PC-9 (cell line): ENCODE measurements around the gene PRDM2. TPM values are rescaled to one million over a fixed set of nuclear protein-coding genes. Genes with fewer than 3 reads are reported as not detected.

Source experiments
- BruUV-seq: library from RNA; stranded (reverse); fragments of 400-500 nt; replicated peaks from 2 replicates; lab custom pipeline; 2021; lab: Mats Ljungman, UMichigan
- CTCF ChIA-PET: fragments of 300-600 bp; sonication (Branson Sonifier 250); formaldehyde crosslinking; loops from one replicate; lab custom pipeline; 2022; ENCODE audit warnings: antibody characterized with exemption; lab: Charles Lee
- POLR2A ChIA-PET: fragments of 300-600 bp; sonication (Branson Sonifier 250); formaldehyde crosslinking; loops from one replicate; lab custom pipeline; 2022; ENCODE audit warnings: antibody characterized with exemption; ENCODE audit not compliant: unreplicated experiment; lab: Charles Lee
- DNase-seq, 2 experiments: peaks; one replicate each; pipeline versions ENCODE4 v3.0.0 to v3.0.0-alpha.2; 2015 to 2022; ENCODE audit warnings: mixed read lengths in 1 of 2
- H2AFZ ChIP-seq: fragments of 200-600 bp; sonication (generic); 2 replicates; pipeline ENCODE4 v1.8.1; 2017; ENCODE audit warnings: antibody characterized with exemption
- H3F3A ChIP-seq: fragments of 200-600 bp; sonication (generic); 2 replicates; pipeline ENCODE4 v1.8.1; 2017; ENCODE audit warnings: antibody characterized with exemption, mild to moderate bottlenecking, low read depth; ENCODE audit not compliant: insufficient read depth
- H3K27ac ChIP-seq: fragments of 200-600 bp; sonication (generic); 2 replicates; pipeline ENCODE4 v1.6.1; 2016; ENCODE audit warnings: mixed run types
- H3K27me3 ChIP-seq: fragments of 200-600 bp; sonication (generic); 2 replicates; pipeline ENCODE4 v1.6.1; 2016; ENCODE audit warnings: low read depth, mixed run types; ENCODE audit not compliant: insufficient read depth
- H3K36me3 ChIP-seq: fragments of 200-600 bp; sonication (generic); 2 replicates; pipeline ENCODE4 v1.6.1; 2016; ENCODE audit warnings: low read depth, mixed run types
- H3K4me1 ChIP-seq: fragments of 200-600 bp; sonication (generic); replicated peaks from 2 replicates; pipeline ENCODE4 v1.6.1; 2016; ENCODE audit warnings: mixed run types; ENCODE audit not compliant: insufficient read depth
- H3K4me2 ChIP-seq: fragments of 200-600 bp; sonication (generic); 2 replicates; pipeline ENCODE4 v1.6.1; 2017; ENCODE audit warnings: mixed run types
- H3K4me3 ChIP-seq: fragments of 200-600 bp; sonication (generic); 2 replicates; pipeline ENCODE4 v1.6.1; 2016; ENCODE audit warnings: mixed run types
- H3K79me2 ChIP-seq: fragments of 200-600 bp; sonication (generic); 2 replicates; pipeline ENCODE4 v1.6.1; 2017; ENCODE audit warnings: low read depth, mixed run types
- H3K9me2 ChIP-seq: fragments of 200-600 bp; sonication (generic); 2 replicates; pipeline ENCODE4 v1.8.1; 2017; ENCODE audit warnings: mild to moderate bottlenecking; ENCODE audit not compliant: insufficient read depth
- H3K9me3 ChIP-seq: fragments of 200-600 bp; sonication (generic); 2 replicates; pipeline ENCODE4 v1.8.1; 2016; ENCODE audit warnings: low read depth; ENCODE audit not compliant: insufficient read depth
- H4K20me1 ChIP-seq: fragments of 200-600 bp; sonication (generic); 2 replicates; pipeline ENCODE4 v1.8.1; 2017; ENCODE audit not compliant: insufficient read depth
- EZH2 ChIP-seq: fragments of 200-600 bp; sonication (generic); IDR thresholded peaks from 2 replicates; pipeline ENCODE4 v1.8.0; 2017; ENCODE audit warnings: antibody characterized with exemption, low read depth
- intact Hi-C: fragments of 100-400 bp; cut with micrococcal nuclease; formaldehyde crosslinking; loops from one replicate; pipeline ENCODE4 v1.10.0; 2022; ENCODE audit not compliant: unreplicated experiment
- total RNA-seq: library from RNA; stranded (reverse); gene quantifications from 2 replicates; pipeline ENCODE4 v1.2.3, GENCODE V29; 2021
- TF ChIP-seq, protein P1 (sequence below): fragments of 200-600 bp; sonication (generic); conservative IDR thresholded peaks from 2 replicates; pipeline ENCODE4 v1.6.1; 2017; ENCODE audit warnings: mixed run types, antibody characterized with exemption, mild to moderate bottlenecking, moderate library complexity

PRDM2 gene
- total RNA-seq, 1 experiment from 2014 or later = 32.1 TPM

DNA sequence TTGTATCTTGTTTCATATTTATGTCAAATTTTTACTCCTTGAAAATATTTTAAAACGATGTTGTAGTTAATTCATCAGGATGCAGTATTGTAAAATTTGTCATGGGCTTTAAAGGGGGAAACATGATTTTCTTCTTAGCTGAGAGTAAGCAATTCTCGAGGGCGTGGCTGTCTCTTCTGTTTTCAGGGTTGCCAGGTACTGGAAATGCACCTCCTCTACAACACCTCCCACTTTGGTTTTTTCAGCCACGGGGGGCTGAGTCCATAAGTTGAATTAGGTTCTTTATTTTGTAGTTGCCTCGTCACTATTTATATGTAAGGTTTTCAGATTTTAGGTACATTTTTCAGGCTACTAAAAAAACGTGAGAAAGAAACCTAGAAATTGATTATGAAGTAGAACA lies 64.0 kb downstream of the PRDM2 start:
- peaks cover 77% of the 10 kb centered on the region for H3K79me2 ChIP-seq
- H3K9me3 ChIP-seq = no peaks in the 10 kb centered on the region
- no peaks in the 10 kb centered on the region for H3K9me2 ChIP-seq
- H3K4me1 ChIP-seq = peaks cover 21% of the 10 kb centered on the region
- DNase-seq = no peak
- H2AFZ ChIP-seq = no peak overlapping the region
- intact Hi-C loops = no loop called here
- peaks cover 14% of the 10 kb centered on the region for H3F3A ChIP-seq
- no peak for TF ChIP-seq EZH2
- TF ChIP-seq, protein P1, sequence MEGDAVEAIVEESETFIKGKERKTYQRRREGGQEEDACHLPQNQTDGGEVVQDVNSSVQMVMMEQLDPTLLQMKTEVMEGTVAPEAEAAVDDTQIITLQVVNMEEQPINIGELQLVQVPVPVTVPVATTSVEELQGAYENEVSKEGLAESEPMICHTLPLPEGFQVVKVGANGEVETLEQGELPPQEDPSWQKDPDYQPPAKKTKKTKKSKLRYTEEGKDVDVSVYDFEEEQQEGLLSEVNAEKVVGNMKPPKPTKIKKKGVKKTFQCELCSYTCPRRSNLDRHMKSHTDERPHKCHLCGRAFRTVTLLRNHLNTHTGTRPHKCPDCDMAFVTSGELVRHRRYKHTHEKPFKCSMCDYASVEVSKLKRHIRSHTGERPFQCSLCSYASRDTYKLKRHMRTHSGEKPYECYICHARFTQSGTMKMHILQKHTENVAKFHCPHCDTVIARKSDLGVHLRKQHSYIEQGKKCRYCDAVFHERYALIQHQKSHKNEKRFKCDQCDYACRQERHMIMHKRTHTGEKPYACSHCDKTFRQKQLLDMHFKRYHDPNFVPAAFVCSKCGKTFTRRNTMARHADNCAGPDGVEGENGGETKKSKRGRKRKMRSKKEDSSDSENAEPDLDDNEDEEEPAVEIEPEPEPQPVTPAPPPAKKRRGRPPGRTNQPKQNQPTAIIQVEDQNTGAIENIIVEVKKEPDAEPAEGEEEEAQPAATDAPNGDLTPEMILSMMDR = no peak
- ChIA-PET CTCF (no interaction called here), POLR2A (interaction anchor here (0.7 kb wide), 1 partner anchor 11 kb away, joined by 11 read pairs; no protein-coding TSS in a partner anchor)
- H3K4me2 ChIP-seq = no peak overlapping the region
- no peak overlapping the region for H3K27ac ChIP-seq
- no TSS peak for BruUV-seq
- H3K4me3 ChIP-seq = no peak overlapping the region
- H3K36me3 ChIP-seq = no peaks in the 10 kb centered on the region
- no peaks in the 10 kb centered on the region for H3K27me3 ChIP-seq
- no peaks in the 10 kb centered on the region; the same call in 1 of the 2 replicates for H4K20me1 ChIP-seq

DNA sequence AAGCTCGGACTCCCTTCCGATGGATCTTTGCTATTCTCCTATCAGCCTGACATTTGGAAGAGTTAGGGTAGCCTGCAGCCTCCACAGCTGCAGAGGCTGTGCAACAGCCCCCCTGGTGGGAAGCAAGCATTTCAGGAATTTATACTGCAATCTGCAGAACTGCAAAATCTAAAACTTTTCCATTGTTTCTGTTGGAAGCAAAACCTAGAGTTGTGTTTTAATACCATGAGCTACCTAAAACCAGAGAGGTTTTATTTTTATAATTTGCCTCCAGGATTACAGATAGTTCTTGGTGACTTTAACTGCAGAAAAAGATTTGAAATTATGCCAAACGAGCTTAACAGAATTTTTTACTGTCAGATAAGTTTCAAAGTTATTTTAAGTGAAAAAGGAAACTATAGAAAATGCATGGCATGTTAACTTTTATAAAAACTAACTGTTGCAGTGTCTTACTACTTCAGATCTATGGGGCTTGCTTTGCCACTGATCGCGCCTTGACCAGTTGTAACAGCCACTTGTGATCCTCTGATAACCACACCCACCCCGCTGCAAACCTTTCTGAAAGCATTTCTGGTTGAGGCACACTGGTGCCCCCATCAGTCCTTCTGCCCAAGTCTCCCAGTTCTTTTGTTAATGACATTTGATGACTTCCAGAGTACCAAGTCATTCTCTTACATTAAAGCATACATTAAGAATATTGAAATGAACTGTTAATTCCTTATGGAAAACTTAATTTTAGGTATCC lies 64.8 kb downstream of the PRDM2 start:
- intact Hi-C loops = no loop called here
- TF ChIP-seq EZH2 = no peak
- TF ChIP-seq, protein P1 = no peak
- H3K36me3 ChIP-seq = no peaks in the 10 kb centered on the region
- no peaks in the 10 kb centered on the region for H3K27me3 ChIP-seq
- H3K4me1 ChIP-seq = peaks cover 16% of the 10 kb centered on the region
- POLR2A ChIA-PET = no interaction called here
- no TSS peak for BruUV-seq
- CTCF ChIA-PET = interaction anchor here (0.7 kb wide), 1 partner anchor 75 kb away, joined by 4 read pairs; no protein-coding TSS in a partner anchor
- peaks cover 78% of the 10 kb centered on the region for H3K79me2 ChIP-seq
- no peaks in the 10 kb centered on the region; the same call in 1 of the 2 replicates for H4K20me1 ChIP-seq
- H3K4me2 ChIP-seq = no peak overlapping the region
- no peak overlapping the region for H2AFZ ChIP-seq
- H3K9me2 ChIP-seq = no peaks in the 10 kb centered on the region
- no peaks in the 10 kb centered on the region for H3K9me3 ChIP-seq
- H3F3A ChIP-seq = peaks cover 8% of the 10 kb centered on the region; the same call in 1 of the 2 replicates
- H3K27ac ChIP-seq = no peak overlapping the region
- no peak overlapping the region for H3K4me3 ChIP-seq
- DNase-seq = no peak

DNA sequence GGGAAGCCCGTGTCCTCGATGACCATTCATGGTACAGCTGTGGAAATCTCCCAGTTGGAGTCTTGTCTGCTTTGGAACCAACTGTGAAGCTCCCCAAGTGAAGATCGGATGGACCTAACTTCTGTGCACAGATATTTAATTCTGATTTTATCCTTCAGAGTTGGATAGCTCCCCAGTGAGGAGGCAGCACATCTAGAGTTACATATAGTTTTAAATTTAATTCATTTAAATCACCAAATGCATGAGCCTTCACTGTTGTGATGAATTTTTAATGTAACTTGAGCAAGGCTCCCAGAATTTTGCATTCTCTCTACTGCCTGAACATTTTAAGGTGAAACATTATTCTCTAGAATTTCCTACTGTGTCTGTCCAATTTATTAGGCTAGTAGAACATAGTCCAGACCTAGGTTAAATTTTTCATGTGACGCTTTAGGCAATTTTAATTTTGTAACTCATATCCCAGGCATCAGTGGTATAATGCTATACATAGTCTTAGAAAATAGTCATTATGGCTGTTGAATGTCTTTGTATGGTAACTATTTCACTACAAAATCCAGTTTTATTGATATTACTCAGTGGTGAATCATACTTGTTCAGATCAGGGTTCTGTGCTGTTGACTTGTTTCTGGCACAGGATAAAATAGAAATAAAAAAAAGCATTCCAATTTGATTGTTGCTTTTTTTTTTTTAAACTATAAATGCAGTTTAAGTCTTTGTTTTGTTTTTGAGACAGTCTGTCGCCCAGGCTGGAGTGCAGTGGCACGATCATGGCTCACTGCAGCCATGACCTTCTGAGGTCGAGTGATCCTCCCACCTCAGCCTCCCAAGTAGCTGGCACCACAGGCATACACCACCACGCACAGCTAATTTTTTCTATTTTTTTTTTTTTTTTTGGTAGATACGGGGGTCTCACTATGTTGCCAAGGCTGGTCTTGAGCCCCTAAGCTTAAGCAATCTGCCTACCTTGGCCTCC lies 66.9 kb downstream of the PRDM2 start:
- peak in 1 of 2 experiments; percentile 38 for DNase-seq
- POLR2A ChIA-PET = no interaction called here
- no peak overlapping the region for H3K4me2 ChIP-seq

More for the DNA sequence above, 66.9 kb downstream of the PRDM2 start:
- Histone ChIP-seq H3K27ac (no peak overlapping the region), H3K4me3 (no peak overlapping the region), H3K4me1 (no peaks in the 10 kb centered on the region), H3K9me2 (no peaks in the 10 kb centered on the region), H3K27me3 (no peaks in the 10 kb centered on the region), H2AFZ (no peak overlapping the region), H3F3A (no peaks in the 10 kb centered on the region), H4K20me1 (no peaks in the 10 kb centered on the region; the same call in none of the 2 replicates), H3K79me2 (peaks cover 63% of the 10 kb centered on the region), H3K36me3 (no peaks in the 10 kb centered on the region), H3K9me3 (no peaks in the 10 kb centered on the region)
- TF ChIP-seq, protein P1 = no peak
- TF ChIP-seq EZH2 = no peak
- CTCF ChIA-PET = no interaction called here
- intact Hi-C loops = no loop called here
- BruUV-seq = no TSS peak
